NCI-H446 (cell line): ENCODE data around the gene WNT11.

Experiments
- DNase-seq, 2 experiments: peaks; one replicate each; lab custom pipeline; 2025; lab: John Stamatoyannopoulos, UW

Gene WNT11

DNA sequence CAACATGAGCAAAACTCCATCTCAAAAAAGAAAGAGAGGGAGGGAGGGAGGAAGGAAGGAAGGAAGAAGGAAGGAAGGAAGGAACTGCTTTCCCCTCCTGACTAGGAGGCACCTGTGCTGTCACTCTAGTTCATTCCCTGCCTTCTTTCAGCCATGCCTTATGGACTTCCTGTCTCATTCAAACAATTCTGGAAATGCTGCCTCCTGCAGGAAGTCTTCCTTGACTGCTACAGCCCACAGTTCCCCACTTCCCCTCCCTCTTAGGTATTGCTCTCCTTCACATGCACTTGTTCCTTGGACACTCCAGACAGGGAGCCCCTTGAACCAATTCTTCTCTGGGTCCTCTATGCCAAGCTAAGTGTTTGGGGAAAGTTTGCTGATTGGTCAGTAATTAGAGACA, 31.6 kb upstream of the WNT11 start:
- DNase-seq = no peak

DNA sequence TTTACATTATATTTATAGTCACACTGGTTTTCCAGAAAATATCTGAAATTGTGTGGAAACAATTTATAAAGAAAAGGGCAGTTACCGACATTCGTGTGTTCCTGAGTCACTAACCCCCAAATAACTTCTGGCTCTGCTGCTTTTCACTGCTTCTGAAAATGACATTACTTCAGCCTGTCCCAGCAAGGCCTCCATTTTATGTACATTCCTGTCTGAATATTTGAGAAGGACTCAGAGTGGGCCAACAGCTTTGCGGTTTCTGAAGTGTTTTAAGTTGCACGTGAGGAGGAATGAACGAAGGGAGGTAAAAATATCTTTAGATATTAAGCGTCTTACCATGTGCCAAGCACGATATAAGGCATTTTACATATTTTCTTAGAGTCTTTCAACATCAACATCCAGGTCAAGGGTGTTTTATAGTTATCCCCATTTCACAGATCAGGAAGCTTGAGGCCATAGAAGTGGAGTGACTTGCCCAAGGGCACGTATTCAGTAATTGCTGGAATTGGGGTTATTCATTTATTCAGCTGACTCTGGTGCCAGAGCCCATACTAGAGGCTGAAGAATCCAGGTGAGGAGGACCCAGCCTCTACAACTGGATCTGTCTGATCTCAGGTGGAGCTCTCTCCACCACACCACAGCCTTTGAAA, 30.8 kb upstream of the WNT11 start:
- DNase-seq = no peak

DNA sequence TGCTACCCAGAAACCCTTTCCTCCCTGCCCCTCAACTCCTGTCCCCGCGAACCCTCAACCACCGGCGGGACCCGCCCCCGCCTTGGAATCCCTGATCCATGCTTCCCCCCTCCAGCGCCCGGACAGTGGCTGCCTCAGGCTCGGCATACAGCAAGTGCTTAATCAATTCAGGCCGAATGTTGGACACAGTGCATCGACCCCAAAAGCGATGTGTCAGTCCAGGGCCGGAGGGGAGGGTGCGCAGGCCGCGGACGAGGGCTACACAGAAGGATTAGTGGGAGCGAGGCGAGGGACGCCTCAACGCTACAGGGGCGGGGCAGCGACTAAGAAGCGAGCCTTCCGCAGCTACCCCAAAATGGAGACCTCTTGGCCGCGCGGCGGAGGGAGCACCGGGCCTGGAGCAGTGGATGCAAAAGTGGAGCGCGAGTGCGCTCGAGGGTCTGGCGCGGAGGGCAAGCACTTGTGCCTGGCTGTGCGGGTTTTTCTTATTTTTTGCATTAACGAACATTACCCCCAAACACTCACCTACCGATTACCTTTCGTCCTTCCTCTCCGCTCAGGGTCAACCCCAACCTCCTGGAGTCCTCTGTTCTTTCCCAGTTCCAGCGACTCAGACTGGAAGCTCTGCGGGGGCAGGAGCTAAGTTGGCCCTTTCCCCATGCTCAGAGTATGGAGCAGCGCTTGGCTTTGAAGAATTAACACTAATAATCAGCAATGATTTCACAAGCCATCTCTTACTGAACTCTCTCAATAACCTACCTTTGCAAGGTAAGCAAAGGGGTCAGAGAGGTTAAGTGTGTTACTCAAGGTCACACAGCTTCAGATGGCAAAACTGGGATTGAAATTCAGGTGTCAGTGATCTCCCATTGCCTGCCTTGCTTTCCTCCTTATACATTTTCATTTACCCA, 30.0 kb upstream of the WNT11 start:
- DNase-seq = peak; percentile 71 to 84

DNA sequence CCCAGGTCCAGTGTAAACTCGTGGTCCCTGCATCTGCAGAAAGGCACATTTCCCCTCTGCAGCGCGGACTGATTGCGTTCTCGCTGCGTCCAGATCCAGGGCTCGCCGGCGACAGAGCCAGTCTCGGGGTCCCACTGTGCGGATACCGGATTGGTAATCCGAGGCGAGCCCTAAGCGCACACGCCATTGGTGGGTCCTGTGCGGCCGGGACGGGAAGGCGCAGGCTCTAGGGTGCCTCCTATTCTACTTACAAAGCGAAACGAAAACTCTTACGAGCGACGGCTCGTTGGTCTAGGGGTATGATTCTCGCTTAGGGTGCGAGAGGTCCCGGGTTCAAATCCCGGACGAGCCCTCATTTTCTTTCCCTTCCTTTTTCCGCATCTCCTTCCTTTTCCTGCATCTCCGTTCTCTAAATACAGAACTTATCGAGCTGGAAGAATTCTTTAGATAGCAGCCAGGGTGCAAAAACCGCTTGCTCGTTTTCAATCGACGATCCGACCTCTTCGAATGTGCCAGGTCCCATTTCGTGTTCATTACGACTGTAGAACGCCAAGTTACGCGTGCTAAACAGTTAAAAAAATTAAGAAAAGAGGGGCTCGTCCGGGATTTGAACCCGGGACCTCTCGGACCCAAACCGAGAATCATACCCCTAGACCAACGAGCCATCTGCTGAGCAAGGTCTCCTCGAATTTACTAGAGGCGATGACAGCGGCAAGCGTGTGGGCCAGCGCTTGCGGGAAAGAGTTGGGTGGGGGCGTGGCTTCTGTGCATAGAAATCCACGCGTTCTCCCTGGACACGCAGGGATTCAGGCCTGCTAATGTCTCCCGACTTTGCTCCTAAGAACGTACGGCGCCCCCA, 29.2 kb upstream of the WNT11 start:
- peak; percentile 97 to 98 for DNase-seq

DNA sequence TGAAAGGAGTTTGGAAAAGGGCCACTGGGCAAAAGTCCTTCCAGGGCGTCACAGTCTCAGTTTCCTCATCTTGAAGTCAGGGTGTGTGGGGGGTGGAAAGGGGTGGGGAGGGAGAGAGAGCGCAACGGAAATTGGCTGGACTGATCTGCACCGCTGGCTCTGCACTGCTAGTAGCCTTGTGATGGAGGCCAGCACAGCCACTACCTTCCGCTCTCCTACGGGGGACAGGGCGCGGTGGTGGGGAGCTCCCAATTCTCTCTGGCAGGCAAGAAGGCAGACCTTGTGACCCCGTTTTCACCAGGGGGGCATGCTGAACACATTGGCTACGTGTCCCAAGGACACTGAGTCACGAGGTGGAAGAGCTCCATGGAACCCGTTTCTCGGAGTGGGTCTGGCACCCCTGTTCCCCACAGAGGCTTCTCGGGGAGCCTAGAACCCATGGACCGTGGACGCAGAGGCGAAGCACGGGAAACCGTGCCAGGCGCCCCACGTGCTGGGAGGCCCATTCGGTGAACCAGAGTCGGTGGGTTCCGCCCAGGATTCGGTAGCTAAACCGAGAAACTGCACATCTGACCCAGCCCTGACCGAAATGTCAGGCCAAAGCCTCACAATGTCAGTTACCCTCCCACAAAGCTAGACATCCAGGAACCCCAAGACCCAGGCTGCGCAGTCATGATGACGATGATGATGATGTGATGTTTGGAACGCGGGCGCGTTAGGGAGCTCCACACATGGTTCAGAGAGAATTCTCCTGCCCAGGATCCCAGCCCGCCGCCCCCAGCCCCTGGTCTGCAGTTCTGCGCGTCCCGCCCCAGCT, 28.3 kb upstream of the WNT11 start:
- DNase-seq = peak in 1 of 2 experiments; percentile 56

DNA sequence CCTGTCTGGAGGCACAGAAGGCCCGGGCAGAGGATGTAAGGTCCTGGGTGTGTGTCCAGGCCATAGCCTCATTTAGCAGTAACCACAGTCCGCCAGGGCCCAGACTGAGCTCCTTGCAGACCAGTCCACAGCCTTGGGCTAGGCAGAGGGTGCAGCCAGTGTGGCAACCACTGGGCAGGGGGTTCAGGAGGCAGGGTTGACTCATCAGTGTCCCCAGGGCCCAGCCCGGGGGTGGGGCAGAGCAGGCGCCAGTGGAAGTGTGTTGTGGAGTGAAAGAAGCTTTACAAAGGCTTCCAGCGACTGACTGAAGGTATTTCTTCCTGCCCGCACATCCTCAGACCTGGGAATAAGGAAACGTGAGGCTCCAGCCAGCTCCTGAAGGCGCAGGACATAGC, 27.7 kb upstream of the WNT11 start:
- no peak for DNase-seq

DNA sequence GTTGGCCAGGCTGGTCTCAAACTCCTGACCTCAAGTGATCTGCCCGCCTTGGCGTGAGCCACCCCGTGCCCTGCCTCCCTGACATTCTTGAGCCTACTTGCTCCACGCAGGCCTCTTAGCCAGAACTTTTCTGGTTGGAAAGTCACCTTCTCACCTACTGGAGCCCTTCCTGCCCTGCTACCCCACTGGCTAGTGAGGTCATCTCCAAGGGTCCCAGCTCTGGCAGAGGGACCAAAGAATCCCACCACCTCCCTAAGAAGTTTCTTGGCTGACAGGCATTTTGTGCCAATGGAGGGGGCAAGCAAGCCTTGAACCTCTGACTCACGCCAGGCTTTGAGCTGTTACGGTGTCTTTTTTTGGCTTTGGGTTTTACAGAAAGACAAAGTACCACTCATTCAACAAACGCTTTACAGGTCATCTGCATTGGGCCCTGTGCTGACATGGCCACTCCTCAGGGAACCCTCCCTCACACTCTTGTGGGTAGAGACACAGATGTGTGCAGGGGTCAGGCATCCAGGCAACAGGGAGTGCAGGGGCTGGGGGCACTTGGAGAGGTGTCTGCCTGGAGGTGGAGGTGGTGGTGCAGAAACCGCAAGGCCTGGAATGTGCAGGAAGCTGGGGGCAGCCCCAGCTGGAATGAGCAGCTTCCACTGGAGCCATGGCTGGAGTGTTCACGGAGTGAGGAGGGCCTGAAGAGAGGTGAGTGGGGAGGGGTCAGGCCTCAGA, 27.1 kb upstream of the WNT11 start:
- DNase-seq = no peak

DNA sequence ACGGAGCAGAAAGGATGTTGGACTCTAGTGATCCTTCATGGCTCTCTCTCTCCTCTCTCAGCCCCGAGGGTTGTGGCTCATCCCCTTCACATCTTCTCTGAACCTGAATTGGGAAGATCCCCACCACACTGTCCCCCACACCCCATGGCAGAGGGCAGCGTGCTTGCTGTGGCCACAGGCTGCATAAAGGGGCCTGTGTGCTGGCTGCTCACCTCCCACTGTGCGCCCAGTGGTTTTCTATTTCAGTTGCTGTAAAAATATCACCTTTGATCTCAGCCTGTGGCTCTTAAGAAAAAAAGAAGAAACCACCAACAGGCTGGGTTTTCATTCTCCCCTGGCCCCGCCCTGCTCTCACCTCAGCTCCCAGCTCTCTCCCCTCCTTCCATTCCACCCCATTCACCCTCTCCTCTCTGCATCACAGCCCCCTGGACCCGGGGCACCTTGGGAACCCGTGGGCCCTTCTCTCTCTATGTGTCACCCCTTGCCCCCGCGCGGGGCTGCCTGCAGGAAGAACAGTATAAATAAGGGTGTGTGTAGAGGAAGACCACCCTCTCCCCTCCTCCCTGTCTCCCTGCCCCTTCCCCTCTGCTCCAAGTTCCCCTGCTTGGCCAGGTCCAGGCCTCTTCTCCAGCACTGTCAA, 25.8 kb upstream of the WNT11 start:
- no peak for DNase-seq

DNA sequence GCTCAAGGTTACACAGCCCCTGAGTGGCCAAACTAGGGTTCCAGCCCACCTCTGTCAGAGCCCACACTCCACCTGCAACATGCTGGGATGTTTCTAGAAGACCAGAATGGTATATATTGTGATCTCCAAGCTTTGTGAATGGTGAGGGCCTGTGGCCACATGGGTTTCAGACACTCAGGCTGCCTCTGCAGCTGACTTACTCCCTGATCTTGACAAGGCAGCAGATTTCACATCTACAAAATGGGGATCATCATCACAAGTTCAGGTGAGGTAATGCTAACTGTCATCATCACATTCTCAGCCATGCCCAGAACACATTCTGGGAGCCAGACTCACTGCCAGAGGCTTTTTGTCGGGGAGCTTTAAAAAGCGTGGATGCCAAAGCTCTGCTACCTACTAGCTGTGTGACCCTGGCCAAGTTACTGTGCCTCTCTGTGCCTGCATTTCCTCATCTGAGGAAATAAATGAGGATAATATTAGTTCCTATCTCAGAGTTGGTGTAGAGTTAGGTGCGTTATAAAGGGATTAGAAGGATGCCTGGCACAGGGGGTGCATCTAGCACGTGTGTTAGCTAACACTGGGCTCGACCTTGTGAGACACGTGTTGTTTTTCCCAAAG, 24.9 kb upstream of the WNT11 start:
- DNase-seq = no peak

DNA sequence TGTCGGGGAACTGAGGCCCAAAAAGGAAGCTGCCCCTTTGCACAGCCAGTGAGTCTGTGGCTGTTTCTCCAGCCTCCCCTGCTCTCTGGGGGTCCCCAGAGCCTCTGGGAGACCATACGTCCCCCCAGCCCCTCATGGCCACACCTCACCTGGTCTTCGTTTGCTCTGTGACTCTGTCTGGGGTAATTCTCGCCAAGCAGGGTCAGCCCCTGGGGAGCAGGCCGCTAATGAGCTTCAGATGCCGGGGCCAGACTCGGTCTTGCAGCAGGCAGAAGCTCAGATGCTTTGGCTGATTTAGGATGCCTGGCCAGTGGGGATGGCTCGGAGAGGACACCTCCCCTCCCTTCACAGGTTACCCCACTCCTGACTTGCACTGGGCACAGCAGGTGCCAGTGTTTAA, 24.1 kb upstream of the WNT11 start:
- peak in 1 of 2 experiments; percentile 10 for DNase-seq

DNA sequence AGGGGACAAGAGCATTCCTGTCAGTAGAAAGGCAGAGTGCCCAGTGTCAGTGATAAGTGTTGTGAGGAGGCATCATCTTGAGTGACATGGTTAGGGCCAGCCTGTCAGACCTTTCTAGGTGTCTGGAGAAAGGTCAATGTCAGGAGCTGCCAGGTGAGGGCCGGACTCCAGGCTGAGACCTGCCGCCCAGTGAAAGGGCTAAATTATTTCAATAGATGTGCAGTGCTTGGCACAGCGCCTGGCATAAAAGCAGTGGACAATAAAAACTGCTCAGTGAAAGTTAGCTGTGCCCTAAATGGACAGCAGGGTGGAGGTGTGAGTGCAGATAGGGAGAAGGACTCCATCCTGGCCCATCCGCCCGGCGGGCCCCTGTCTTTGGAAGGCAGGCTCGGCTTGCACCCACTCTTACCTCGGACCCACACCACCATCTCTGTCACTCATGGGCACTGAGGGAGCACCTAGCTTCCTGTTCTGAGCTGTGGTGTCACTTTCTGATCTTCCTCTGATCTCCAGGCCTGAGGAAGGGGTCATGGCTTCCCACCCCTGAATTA, 23.5 kb upstream of the WNT11 start:
- no peak for DNase-seq

DNA sequence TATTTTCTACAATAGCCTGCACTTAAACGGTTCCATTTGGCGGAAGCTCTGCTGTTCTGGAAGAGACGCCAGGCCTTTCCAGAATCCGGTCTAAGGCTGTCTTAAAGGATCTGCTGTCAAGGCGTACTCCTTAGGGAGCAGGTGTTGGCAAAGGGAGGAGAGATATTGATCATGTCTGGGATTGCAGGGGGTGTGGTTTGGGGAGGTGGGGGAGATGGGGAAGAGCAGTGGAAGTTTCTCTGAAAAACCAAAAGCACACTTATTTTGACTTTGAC, 22.5 kb upstream of the WNT11 start:
- DNase-seq = peak in 1 of 2 experiments; percentile 14

DNA sequence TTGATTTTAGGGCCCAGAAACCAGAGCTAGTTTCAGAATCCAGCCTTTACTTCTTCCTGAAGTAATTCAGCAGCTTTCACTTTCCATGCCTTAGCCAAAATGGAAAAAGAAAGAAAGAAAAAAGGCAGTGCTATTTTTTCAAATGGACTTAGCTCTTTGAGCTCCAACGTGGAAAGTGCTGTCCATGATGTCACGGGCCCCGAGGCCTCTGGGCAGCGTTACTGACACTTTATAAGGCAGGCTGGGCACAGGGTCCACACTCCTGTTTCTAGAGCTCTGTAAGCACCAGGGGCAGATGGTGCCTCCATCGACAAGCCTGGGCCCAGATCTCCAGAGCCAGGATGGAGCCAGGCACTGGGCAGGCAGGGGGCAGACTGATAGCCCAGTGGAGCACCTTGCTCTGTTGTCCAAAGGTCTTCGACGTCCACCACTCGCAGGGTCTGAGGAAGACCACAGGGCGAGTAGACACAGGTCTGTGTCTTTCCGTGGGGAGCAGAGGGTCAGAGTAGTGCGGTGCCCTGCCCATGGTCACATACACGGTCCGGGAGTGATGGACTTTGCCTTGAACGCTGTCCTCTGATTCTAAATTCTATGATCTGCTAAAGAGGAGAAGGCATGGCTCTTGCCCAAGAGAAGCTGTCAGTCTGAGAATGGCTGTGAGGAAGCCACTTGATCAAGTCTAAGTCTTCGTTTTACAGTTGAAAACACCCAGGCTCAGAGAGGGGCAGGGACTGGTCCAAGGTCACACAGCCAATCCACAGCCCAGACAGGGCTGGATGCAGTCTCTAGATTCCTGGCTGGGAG, 22.0 kb upstream of the WNT11 start:
- DNase-seq = no peak

DNA sequence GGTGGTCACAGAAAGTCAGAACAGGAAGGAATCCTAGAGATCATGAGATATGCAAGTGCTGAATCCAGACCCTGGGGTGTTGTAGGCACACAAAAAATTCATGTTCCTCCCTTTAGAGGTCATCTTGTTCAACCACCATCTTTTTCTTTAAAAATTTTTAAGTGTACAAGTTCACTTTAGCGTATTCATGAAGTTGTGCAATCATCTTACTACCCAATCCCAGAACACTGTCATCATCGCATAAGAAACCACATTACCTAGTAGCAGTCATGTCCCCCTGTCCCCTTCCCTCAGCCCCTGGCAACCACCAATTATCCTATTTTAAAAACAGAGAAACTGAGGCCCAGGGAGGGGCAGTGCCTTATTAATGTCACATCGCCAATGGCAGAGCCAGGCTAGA, 20.3 kb upstream of the WNT11 start:
- DNase-seq = no peak

DNA sequence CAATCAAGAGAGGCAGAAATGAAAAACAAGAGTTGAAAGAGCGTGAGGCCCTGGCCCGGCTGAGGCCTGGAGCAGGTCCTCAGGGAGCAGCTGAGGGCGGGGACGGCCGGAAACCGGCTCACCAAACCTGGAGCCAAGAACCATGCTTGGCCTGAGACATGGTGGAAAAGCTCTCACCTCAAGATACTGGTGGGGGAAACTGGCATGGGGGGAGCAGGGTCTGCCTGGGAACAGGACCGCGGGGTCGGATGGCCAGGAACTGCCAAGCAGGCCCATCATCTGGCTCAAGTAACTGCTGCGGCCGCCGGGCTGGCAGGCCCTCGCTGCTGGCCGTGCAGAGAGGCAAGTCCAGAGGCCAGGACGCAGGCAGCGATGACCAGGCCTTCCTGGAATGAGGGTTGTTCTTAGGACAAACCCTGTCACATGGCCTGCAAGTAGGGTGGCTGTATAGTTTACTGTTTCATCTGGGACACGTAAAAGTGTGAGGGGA, 18.9 kb upstream of the WNT11 start:
- no peak for DNase-seq

DNA sequence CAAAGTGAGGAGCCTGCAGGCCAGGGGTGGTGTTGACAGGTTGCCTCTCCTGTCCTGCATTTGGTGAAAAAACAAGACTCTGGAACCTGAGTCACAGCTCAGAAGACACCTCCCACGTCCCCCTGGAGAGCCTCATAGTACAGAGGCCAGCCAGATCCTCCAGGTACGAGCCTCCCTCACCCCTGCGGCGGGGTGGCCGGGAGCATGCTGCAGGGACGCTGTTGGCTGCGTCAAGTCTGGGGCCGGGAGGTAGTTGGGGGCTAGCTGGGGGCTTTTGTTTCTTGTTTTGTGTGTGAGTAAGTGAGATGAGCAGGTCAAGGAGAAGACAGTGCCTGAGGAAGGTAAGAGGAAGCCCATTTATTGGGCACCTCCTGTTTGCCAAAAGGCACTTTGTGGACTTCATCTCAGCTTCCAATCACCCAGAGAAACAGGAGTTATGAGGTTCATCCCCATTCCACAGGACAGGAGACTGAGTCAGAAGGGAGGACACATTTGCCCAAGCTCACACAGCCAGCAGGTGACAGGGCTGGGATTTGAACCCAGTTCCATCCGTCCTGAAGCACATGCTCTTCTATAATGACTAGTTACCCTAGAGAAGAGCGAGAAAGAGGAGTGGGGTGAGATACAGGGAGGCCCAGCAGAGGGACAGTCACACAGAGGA, 18.3 kb upstream of the WNT11 start:
- DNase-seq = no peak

DNA sequence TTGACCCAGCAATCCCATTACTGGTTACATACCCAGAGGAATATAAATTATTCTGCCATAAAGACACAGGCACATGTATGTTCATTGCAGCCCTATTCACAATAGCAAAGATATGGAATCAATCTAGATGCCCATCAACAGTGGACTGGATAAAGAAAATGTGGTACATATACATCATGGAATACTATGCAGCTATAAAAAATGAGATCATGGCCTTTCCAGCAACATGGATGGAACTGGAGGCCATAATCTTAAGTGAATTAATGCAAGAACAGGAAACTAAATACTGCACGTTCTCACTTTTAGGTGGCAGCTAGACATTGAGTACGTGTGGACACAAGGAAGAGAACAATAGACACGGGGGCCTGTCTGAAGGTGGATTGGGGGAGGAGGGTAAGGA, 15.1 kb upstream of the WNT11 start:
- no peak for DNase-seq

DNA sequence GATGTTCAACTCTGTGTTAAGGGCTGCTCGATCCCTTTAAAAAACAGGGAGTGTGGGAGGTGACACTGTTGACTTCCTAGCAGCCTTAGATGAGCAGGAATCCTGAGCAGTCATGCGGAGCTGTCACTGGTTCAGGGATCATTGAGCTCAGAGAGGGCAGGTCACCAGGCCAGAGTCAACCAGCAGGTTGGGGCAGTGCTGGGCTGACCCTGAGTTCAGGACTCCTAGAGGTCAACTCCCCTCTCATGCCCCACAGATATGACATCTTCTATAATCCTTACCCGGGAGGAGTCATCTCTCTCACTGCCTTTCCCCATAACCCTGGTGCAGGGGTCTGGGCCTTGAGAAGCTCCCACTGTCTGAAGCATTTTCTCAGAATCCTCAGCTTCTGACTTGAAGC, 12.9 kb upstream of the WNT11 start:
- DNase-seq = no peak
